T1000 (cell line): ENCODE results near the gene HBB.

Source experiments
- DNase-seq: peaks from one replicate; lab custom pipeline; 2025; ENCODE audit warnings: mixed read lengths; lab: John Stamatoyannopoulos, UW

HBB gene

DNA sequence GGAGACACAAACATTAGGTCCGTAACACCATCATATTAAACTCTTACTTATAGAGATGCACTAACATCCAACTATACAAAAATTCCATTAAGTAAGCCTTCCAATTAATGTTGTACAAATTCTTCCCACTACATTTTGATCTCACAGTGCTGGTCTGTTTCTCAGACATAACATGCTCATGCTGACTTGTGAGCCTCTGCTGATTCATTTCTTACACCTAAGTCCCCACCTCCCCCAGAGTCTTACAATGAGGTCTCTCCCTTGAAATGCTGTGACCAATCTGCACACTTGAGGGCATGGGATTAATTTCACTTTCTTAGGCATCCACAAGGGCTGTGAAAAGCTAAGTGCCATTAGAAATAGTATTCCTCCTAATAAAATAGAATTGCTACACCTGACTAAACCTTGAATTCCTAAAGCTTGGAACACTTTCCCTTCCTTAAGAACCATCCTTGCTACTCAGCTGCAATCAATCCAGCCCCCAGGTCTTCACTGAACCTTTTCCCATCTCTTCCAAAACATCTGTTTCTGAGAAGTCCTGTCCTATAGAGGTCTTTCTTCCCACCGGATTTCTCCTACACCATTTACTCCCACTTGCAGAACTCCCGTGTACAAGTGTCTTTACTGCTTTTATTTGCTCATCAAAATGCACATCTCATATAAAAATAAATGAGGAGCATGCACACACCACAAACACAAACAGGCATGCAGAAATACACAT lies 20.8 kb upstream of the HBB start:
- DNase-seq = no peak

DNA sequence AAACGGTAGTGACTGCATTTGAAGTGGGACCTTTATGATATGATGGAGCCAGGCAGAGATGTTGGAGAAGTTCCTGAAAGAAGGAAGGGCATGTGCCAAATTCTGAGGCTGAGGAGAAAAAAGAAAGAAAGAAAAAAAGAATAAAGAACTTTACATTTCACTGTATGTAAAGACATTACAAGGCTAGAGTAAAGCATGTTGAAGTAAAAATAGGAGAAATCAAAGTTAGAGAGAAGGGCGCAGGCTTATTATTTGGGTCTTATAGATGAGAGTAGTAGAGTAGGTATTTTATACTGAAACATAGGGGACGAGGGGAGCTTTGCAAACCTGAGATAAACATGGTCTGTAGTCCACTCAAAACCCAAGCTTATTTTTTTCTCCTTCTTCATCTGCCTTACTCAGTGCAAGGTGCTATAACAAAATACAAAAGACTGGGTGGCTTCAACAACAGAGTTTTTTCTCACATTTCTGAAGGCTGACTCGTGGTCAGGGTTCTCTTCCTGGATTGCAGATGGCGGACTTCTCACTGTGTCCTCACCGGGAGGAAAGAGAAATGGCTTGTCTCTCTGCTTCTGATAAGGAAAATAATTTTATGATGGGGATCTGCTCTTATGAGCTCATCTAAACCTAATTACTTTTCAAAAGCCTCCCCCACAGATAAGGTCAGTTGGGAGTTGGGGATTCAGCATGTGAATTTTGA lies 20.1 kb upstream of the HBB start:
- no peak for DNase-seq

DNA sequence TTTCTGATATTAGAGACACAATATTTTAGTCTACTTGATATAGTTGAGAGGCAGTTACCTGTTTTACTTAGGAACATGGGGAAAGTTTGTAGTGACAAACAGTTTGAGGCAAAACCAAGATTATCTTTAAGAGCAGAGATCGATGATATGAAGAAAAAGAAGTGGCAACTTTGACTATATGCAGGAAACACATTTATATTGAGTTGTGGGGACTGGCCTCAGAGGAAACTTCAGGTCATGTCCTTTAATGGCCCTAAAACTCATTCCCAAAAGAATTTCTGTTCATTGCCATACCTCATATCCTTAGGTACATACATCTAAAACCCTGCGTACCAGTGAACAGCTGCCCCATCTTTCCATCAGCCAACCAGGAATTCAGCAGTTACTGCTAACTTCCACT lies 18.3 kb upstream of the HBB start:
- DNase-seq = no peak

DNA sequence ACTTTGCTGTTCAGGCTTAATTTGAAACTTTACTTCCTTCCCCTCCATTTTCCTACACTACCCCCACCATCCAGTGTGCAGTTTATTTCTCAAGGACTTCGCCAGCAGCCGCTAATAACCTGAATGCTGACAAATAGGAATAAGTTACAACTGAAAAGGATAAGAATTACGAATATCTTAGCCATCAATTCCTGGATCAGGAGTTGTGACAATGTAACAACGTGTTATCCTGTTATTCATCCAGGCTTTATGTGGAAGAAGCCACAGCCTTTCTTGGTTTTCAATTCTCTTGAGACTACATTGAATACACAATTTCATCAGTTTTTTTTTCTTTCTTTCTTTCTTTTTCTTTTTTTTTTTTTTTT lies 16.9 kb upstream of the HBB start:
- no peak for DNase-seq

DNA sequence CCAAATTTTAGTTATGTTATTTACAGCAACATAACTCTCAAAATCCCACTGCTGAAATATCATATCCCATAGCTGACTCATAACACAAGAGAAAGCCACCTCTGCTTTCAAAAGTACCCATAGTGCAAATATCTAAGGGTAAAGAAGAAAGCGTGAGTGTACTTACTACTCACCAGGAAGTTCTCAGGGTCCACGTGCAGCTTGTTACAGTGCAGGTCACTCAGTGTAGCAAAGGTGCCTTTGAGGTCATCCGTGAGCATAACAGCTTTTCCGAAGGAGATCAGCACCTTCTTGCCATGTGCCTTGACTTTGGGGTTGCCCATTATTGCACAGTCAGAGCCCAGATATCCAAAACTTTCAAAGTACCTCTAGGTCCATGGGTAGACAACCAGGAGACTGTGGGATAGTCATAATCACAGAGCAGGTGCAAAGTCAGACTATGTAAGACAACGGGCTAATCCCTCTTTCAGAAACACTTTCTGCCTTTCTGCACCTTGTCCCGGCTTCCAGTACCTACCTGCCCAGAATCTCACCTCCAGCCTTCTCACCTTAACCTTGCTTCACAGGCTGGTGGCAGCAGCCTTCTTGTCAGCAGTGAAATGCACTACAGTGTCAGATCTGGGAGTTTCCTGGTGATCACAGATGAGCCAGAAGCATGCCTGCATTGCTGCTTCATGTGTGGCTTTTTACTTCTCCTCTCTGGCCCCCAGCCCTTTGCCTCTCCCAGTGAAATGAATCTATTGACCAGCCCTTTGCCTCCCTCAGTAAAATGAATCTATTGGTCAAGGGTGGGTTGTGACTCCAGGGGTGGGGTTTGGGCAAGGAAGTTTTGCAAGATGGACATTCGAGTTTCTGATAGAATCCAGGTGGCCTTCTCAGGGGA lies 16.3 kb upstream of the HBB start:
- no peak for DNase-seq

DNA sequence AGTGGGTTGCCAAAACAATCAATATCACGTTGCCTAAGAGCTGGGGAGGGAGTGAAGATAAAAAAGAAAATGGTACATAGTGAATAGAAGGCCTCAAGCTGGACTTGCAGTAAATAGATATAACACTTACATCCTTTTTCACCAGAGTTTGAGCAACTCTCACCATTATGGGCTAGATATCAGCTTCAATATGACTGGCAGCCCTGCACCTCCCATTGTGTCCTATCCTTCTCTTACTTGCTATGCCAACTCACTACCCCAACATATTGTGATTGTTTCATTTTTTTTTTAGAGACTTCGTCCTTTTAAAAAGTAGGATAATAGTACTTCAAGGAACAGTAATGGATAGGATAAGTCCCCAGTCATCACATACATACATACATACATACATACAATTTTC lies 15.3 kb upstream of the HBB start:
- DNase-seq = no peak

DNA sequence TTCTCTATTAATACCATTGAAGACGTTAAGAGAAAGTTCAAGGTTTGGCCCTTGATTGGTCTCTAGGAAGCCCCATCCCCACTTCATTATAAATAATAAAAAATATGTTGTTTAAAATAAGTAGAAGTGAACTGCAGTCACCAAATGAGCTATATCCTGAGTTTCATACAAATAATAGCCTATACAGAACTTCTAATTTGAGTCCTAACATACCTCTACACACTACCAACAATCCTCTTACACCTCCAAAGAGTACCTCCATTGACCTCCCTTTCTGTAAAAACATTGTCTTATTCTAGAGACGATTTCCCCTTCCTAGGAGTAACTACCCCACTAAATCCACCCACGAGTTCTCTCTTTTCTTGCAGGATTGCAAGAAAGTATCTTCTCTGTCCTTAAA lies 14.6 kb upstream of the HBB start:
- DNase-seq = no peak

DNA sequence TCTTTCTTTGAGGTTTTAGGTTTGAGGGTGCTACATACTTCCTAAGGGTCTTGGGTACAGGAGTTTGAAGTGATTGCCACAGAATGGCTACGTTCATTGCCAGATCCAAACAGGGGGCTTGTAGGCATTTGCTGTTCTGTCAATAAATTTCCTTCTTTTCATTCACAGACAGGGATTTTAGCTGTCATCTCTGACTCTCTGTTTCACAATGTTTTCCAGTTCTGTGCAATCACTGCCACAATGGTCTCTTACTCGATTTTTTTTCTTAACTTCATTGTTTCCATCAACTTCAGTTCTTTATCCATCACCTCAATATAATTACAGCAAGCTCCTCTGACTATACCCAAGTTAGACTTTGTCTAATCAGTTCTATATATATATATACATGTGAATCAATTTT lies 13.6 kb upstream of the HBB start:
- no peak for DNase-seq

DNA sequence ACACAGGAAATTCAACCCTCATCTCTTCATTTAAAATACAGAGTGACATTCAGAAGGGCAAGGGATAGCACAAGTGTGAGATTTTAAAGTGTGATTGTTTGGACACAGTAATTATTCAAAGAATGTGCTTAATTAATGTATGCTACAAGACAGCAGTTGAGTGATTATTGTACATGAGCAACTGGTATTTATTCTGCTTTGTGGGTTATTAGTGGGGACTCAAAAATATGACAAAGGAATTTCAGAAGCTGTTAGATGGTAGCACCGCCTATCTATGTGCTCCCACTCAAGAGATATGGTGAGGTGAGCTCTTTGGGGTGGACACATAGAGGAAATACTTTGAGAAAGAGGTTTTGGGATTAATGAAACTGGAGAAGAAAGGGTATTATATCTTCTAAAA lies 13.2 kb upstream of the HBB start:
- no peak for DNase-seq

DNA sequence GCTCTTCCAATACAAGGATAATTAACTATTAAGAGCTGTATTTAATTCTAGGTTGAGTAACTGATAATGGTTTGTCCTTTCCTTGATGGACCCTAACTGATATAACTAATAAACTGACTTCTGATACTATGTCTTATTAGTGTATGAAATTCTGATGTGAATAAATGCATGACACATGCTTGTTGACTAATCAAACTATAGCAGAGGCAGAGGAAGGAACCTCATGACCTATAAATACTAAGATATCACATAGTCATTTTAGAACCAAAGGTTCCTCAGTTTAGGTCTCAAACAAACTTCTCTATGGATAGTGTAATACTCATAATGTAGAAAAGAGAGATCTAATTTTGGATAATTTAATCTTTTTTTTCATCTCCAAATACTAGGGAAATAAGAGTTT lies 12.2 kb upstream of the HBB start:
- DNase-seq = no peak

DNA sequence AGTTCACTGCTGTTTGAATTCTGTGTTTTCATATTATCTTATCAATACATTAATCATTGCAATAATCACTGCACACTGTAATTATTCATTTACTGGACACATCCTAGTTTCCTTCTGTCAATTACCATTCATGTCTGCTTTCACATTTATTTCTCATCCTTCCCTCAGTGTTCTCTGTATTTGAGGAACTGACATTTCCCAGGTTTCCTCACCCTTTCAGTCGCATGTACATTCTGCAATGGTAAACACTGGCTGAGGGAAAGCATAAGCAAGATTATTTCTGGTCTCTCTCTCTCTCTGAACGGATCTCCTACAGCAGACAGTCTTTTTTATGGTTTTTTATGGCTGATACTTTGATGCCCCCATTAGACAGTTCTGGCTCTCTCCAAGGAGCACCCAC lies 11.6 kb upstream of the HBB start:
- DNase-seq = no peak

DNA sequence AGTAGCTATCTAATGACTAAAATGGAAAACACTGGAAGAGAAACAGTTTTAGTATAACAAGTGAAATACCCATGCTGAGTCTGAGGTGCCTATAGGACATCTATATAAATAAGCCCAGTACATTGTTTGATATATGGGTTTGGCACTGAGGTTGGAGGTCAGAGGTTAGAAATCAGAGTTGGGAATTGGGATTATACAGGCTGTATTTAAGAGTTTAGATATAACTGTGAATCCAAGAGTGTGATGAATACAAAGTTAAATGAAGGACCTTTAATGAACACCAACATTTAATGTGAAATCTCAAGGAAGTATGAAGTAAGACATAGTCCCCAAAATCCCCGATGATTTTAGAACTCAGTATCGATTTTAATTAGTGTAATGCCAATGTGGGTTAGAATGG lies 10.5 kb upstream of the HBB start:
- no peak for DNase-seq

DNA sequence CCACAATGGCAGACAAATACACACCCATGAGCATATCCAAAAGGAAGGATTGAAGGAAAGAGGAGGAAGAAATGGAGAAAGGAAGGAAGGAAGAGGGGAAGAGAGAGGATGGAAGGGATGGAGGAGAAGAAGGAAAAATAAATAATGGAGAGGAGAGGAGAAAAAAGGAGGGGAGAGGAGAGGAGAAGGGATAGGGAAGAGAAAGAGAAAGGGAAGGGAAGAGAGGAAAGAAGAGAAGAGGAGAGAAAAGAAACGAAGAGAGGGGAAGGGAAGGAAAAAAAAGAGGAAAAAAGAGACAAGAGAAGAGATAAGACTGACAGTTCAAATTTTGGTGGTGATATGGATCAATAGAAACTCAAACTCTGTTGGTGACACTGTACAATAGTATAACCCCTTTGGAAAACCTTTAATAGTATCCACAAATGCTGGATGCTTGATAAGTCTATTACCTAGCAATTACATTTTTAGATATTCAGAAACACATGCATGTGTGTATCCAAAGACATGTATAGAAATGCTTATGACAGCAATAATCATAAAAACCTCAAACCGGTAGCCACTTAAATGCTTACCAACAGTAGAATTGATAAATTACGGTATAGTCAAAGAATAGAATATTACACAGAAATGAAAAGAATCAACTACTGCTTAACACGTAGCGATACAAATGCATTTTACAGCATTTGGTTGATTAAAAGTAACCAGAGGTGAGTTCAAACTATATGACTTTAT lies 8.7 kb upstream of the HBB start:
- no peak for DNase-seq

DNA sequence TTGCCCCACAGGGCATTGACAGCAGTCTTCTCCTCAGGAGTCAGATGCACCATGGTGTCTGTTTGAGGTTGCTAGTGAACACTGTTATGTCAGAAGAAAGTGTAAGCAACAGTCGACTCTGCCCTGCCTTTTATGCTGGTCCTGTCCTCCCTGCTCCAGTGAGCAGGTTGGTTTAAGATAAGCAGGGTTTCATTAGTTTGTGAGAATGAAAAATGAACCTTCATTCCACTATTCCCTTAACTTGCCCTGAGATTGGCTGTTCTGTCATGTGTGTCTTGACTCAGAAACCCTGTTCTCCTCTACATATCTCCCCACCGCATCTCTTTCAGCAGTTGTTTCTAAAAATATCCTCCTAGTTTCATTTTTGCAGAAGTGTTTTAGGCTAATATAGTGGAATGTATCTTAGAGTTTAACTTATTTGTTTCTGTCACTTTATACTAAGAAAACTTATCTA lies 7.5 kb upstream of the HBB start, which contains the start of gene HBD:
Gene HBD (minus strand): TSS at position 103 of the 454 bp plus-strand sequence. CDS start 50 bp downstream, at position 53.
- DNase-seq = no peak

DNA sequence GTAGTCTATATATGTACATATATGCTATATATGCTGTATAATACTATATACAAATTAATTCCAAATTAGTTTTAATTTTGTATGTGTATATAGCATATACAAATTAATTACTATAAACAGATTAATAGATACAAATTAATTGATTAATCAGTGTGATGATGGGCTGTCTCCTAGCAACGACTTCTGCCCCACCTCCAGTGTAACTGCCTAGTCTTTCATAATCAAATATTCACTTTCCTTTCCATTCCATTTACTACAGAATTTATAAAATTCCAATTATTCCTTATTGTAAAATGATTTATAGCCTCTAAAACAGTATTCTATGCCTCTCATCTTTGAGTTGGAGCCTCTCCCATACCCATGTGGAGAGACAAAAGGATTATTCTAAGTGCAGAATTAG lies 6.4 kb upstream of the HBB start:
- no peak for DNase-seq

DNA sequence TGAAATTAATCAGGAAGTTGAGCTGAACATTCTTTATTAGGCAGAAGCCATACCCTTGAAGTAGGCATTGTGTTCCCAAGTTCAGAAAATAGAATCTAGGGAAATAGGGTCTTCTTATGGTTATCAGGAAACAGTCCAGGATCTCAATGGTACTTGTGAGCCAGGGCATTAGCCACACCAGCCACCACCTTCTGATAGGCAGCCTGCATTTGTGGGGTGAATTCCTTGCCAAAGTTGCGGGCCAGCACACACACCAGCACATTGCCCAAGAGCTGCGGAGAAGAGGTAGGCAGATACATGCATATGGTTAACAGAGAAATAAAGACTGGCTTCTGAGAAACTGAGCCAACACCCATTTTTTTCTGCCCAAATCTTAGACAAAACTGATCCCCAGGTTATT lies 6.0 kb upstream of the HBB start:
- DNase-seq = no peak

DNA sequence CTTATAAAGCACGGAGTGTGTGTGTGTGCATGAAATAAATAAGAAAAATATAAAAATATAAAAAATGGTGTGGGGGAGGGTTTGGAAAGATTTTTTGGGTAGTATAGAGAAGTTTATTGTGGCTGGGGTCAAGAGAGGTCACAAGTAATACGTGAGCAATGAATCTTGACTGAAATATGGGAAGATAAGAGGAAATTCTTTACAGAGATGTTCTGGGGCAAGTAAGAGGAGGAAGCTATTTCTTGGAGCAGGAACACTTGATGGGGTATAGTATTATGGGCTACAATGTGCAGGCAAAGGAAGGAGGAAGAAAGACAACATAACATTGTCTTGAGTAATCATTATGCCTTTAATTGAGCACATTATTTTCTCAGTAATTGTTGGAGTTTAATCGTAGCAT lies 5.3 kb upstream of the HBB start:
- no peak for DNase-seq

DNA sequence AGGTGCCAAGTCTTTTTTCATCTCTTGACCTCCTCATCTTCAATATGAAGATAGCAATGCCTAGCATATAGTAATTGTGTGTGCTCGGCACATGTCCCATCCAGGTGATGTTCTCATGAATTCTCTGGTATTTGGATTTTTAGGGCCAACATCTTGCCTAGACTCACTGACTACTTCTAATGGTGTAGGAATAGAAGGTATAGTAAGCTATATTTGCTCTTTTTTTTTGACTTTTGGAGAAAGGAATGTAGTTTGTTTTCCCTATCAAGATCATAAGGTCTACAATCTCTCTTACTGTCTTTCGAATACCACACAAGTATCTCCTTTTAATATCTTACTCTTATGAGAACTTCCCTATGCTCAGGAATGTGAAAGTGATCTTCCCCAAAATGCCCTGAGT lies 4.2 kb upstream of the HBB start:
- DNase-seq = no peak

DNA sequence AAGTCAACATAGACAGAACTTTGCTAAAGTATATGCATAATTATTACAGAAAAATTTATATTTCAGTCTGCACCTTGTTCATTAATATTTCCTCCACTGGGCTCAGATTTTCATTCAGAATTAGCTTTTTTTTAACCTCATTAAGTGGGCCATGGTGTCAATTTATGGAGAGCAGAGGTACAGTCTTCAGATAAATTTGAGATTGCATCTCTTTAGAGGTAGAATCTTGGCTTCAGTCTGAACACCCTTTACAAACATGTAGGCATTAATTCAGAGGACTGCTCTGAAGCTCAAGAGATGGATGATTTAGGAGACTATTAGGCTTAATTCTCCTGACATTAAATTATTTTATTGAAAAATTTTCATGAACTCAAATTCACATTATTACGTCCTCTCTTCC lies 3.4 kb upstream of the HBB start:
- no peak for DNase-seq

DNA sequence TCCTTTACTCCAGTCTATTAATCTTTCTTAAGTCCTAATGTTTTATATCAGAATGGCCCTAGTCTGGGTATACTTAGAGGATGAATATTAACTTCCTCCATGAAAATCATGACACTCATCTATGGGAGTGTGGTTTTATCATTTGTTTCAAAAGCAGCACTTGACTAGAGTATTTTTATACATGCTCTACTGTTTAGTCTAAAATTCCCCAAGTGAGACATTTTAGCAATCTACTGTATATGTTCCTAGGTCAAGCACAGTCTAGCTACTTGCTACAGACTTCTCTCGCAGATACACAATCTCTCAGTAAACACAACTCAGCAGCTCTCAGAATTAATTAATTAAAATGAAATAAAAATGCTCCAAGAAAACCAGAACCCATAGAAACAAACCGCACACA lies 2.9 kb upstream of the HBB start:
- DNase-seq = no peak

DNA sequence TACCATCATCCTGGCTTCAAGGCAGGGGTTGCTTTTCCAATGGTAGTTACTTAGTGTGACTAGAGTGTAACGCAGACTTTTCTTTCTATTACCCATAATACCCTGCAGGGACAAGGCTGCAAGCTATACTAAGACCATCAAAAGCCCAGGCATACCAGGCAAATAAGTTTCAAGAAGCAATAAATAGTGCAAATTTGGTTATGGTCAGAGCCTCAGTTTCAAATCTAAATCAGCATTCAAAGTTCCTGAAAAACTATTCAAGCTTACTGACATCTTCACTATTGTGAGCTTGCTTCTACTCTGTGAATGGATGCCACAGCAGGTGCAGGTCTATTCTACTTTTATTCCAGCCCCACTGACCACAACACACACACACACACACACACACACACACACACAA lies 2.5 kb upstream of the HBB start:
- DNase-seq = no peak

DNA sequence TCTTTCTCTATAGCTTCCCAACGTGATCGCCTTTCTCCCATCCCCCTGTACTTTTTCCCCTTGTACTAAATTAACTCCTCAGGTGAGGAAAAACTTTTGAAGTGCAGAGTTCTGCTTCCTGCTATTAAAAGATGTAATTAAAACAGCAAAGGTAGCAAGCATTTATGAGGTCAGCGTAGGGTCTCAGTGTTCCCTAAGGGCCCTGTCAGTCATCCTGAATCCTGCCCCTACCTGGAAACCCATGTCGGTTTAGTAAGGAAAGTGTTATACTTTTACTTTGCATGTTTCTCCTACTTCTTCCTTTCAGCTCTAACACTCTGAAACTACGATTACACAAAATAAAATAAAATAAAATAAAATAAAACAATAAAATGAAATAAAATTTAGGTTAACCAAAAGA lies 1.3 kb upstream of the HBB start:
- no peak for DNase-seq
